ENCODE results near the gene PCDHGA1.

PCDHGA1 gene

GRCh38 chr5:141527426-141527825 is 197.1 kb downstream of the PCDHGA1 start:
- no peak for DNase-seq

- no peak for DNase-seq
Observed at GRCh38 chr5:141528291-141528984, 198.1 kb downstream of the PCDHGA1 start.

- no peak for DNase-seq
Observed at GRCh38 chr5:141529002-141529401, 198.7 kb downstream of the PCDHGA1 start.

GRCh38 chr5:141529873-141530272 is 199.6 kb downstream of the PCDHGA1 start:
- no peak for DNase-seq

- DNase-seq: no peak
Observed at GRCh38 chr5:141532726-141533125, 202.4 kb downstream of the PCDHGA1 start.

GRCh38 chr5:141533897-141534296 is 203.6 kb downstream of the PCDHGA1 start:
- DNase-seq: no peak

GRCh38 chr5:141534492-141535213 is 204.3 kb downstream of the PCDHGA1 start:
- DNase-seq: no peak

GRCh38 chr5:141543053-141543452 is 212.7 kb downstream of the PCDHGA1 start:
- DNase-seq: no peak

- no peak for DNase-seq
Observed at GRCh38 chr5:141547488-141547887, 217.2 kb downstream of the PCDHGA1 start.

- no peak for DNase-seq
Observed at GRCh38 chr5:141547921-141548320, 217.6 kb downstream of the PCDHGA1 start.

- peak; percentile 28 to 96 (median 81) for DNase-seq
Observed at GRCh38 chr5:141557681-141558136, 227.4 kb downstream of the PCDHGA1 start.

- peak in 4 of 51 donors; percentile 16 to 69 (median 38) for DNase-seq
Observed at GRCh38 chr5:141558150-141558549, 227.8 kb downstream of the PCDHGA1 start.

GRCh38 chr5:141559461-141559860 is 229.1 kb downstream of the PCDHGA1 start:
- peak in 1 of 51 donors; percentile 3 for DNase-seq

- DNase-seq: no peak
Observed at GRCh38 chr5:141560151-141560550, 229.8 kb downstream of the PCDHGA1 start.

GRCh38 chr5:141560725-141561483 is 230.6 kb downstream of the PCDHGA1 start:
- DNase-seq: peak in 50 of 51 donors; percentile 9 to 95 (median 73)
